ENCODE measurements around the gene ATP6V1G1.

DNA sequence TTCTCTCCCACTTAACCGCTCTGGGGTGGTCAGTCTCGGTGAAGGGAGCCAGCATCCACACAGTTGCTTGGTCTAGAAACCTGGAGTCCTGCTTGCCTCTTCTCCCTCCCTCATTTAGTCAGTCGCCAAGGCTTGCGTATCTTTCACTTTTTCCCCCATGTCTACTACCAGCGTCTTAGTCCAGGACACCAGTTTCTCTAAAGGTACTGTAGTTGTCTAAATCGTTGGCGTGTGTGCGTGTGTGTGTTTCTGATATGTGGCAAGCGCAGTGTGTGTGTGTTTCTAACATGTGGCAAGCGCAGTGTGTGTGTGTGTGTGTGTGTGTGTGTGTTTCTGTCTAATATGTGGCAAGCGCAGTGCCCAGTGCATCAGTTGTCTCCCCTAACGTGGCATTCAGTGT is 641 bp downstream of the ATP6V1G1 start:
- TF ChIP-seq EZH2 (IDR thresholded peaks at IDR 0.05; ENCODE audit: low read depth): no peak
- TF ChIP-seq, protein P1, sequence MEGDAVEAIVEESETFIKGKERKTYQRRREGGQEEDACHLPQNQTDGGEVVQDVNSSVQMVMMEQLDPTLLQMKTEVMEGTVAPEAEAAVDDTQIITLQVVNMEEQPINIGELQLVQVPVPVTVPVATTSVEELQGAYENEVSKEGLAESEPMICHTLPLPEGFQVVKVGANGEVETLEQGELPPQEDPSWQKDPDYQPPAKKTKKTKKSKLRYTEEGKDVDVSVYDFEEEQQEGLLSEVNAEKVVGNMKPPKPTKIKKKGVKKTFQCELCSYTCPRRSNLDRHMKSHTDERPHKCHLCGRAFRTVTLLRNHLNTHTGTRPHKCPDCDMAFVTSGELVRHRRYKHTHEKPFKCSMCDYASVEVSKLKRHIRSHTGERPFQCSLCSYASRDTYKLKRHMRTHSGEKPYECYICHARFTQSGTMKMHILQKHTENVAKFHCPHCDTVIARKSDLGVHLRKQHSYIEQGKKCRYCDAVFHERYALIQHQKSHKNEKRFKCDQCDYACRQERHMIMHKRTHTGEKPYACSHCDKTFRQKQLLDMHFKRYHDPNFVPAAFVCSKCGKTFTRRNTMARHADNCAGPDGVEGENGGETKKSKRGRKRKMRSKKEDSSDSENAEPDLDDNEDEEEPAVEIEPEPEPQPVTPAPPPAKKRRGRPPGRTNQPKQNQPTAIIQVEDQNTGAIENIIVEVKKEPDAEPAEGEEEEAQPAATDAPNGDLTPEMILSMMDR (conservative IDR thresholded peaks at IDR 0.05): no peak

All from PC-9 (cell line).